Esophagus muscularis mucosa (tissue), 4 donors: ENCODE measurements around the gene DVL1. TPM values are rescaled to one million over a fixed set of nuclear protein-coding genes. Genes with fewer than 3 reads are reported as not detected.

Experiments used
- DNase-seq: peaks from one replicate; pipeline ENCODE4 v3.0.0-alpha.2; 2017; ENCODE audit errors: extremely low spot score
- H3K27ac ChIP-seq, 4 donors: fragments of 200-600 bp; sonication (generic); replicated peaks in 1 of 4; 1 replicate in 3 of 4; 2 replicates in 1 of 4; pipeline ENCODE4 v1.5.1; 2016 to 2019; ENCODE audit warnings: mild to moderate bottlenecking in 1 of 4
- H3K27me3 ChIP-seq, 4 donors: fragments of 200-600 bp; sonication (generic); one replicate each; pipeline versions ENCODE4 v1.5.1 to v1.6.0; 2016 to 2019
- H3K36me3 ChIP-seq, 4 donors: fragments of 200-600 bp; sonication (generic); one replicate each; pipeline ENCODE4 v1.5.1; 2016 to 2019
- H3K4me1 ChIP-seq, 4 donors: fragments of 200-600 bp; sonication (generic); one replicate each; pipeline ENCODE4 v1.5.1; 2016 to 2019
- H3K4me3 ChIP-seq, 4 donors: fragments of 200-600 bp; sonication (generic); 1 replicate in 2 of 4; 2 replicates in 2 of 4; pipeline ENCODE4 v1.5.1; 2016 to 2019; ENCODE audit warnings: mild to moderate bottlenecking in 4 of 4, moderate library complexity in 1 of 4
- H3K9me3 ChIP-seq, 4 donors: fragments of 200-600 bp; sonication (generic); 1 replicate in 3 of 4; 2 replicates in 1 of 4; pipeline ENCODE4 v1.5.1; 2016 to 2019
- CTCF ChIP-seq, 3 experiments: fragments of 200-600 bp in 2 of 3; fragments of 450-650 bp in 1 of 3; sonication (generic) in 2 of 3; IDR thresholded peaks; one replicate each; pipeline ENCODE4 v1.5.1; 2017 to 2019; ENCODE audit warnings: antibody characterized with exemption in 3 of 3, mild to moderate bottlenecking in 2 of 3, moderate library complexity in 1 of 3
- EP300 ChIP-seq: sonication (generic); formaldehyde crosslinking; IDR thresholded peaks from one replicate; pipeline ENCODE4 v1.6.1; 2017; ENCODE audit warnings: antibody characterized with exemption
- POLR2A ChIP-seq: fragments of 450-650 bp; IDR thresholded peaks from one replicate; pipeline ENCODE4 v1.6.1; 2017; ENCODE audit warnings: antibody characterized with exemption, moderate library complexity, mild to moderate bottlenecking, low read depth
- POLR2AphosphoS5 ChIP-seq, 2 donors: sonication (generic); formaldehyde crosslinking; IDR thresholded peaks; one replicate each; pipeline ENCODE4 v1.6.1; 2017; ENCODE audit warnings: antibody characterized with exemption in 2 of 2
- WGBS: methylation state at CpG from one replicate; pipeline ENCODE4 v1.1.5; 2018; 5-methylcytosine and 5-hydroxymethylcytosine counted together
- intact Hi-C: fragments of 100-400 bp; cut with DNase I; formaldehyde crosslinking; loops from one replicate; pipeline ENCODE4 v1.15.1; 2023
- total RNA-seq, 4 donors: library from RNA; depleted of rRNA; stranded (reverse); fragments of >200 nt; gene quantifications; one replicate each; pipeline versions ENCODE4 v1.1.0 to v1.2.1, GENCODE V29; 2016

DVL1 gene
- total RNA-seq, 4 donors from 2014 or later: 66.9 to 141 (median 114) TPM

GRCh38 chr1:1337793-1338147 lies 11.4 kb downstream of the DVL1 start:
- Histone ChIP-seq H3K9me3 (no peaks in the 10 kb centered on the region), H3K27me3 (no peaks in the 10 kb centered on the region), H3K36me3 (peaks cover 27 to 74% (median 68%) of the 10 kb centered on the region in 4 donors), H3K27ac (no peak overlapping the region), H3K4me3 (no peak overlapping the region), H3K4me1 (peaks cover 0 to 9% (median 3%) of the 10 kb centered on the region in 4 donors)
- 86% methylated on average over 9 of the region's 18 CpGs for WGBS
- TF ChIP-seq CTCF (IDR thresholded peaks at IDR 0.05) (no peak), POLR2A (no peak)
- no peak for DNase-seq
- intact Hi-C loops: no loop called here

- H3K9me3 ChIP-seq: no peaks in the 10 kb centered on the region
- DNase-seq: no peak
- no peak for TF ChIP-seq CTCF (IDR thresholded peaks at IDR 0.05)
- TF ChIP-seq POLR2A: no peak
- no peak for TF ChIP-seq POLR2AphosphoS5 (IDR thresholded peaks at IDR 0.05)
- TF ChIP-seq EP300: no peak
- peaks cover 27 to 71% (median 66%) of the 10 kb centered on the region in 4 donors for H3K36me3 ChIP-seq
- peaks cover 0 to 9% (median 3%) of the 10 kb centered on the region in 4 donors for H3K4me1 ChIP-seq
- WGBS: 96% methylated on average over 16 of the region's 32 CpGs
- H3K27ac ChIP-seq: no peak overlapping the region
- no peaks in the 10 kb centered on the region for H3K27me3 ChIP-seq
- intact Hi-C loops: no loop called here
- no peak overlapping the region for H3K4me3 ChIP-seq
Observed at GRCh38 chr1:1336931-1337792, 12.1 kb downstream of the DVL1 start.

- 97% methylated on average over 11 of the region's 26 CpGs for WGBS
- no peak for DNase-seq
Observed at GRCh38 chr1:1336446-1336845, 12.8 kb downstream of the DVL1 start.

GRCh38 chr1:1335792-1336248 lies 13.4 kb downstream of the DVL1 start:
- H3K36me3 ChIP-seq: peaks cover 27 to 58% (median 52%) of the 10 kb centered on the region in 4 donors
- WGBS: 83% methylated on average over 16 of the region's 21 CpGs

More at GRCh38 chr1:1336446-1336845, 12.8 kb downstream of the DVL1 start:
- Histone ChIP-seq H3K36me3 (peaks cover 27 to 64% (median 59%) of the 10 kb centered on the region in 4 donors), H3K27ac (no peak overlapping the region), H3K27me3 (no peaks in the 10 kb centered on the region), H3K4me1 (peaks cover 0 to 10% (median 3%) of the 10 kb centered on the region in 4 donors), H3K9me3 (no peaks in the 10 kb centered on the region), H3K4me3 (no peak overlapping the region)
- intact Hi-C loops: no loop called here
- TF ChIP-seq EP300: no peak
- TF ChIP-seq POLR2A: no peak
- TF ChIP-seq POLR2AphosphoS5 (IDR thresholded peaks at IDR 0.05): no peak
- no peak for TF ChIP-seq CTCF (IDR thresholded peaks at IDR 0.05)

More at GRCh38 chr1:1335792-1336248, 13.4 kb downstream of the DVL1 start:
- no peak for DNase-seq
- no peaks in the 10 kb centered on the region for H3K9me3 ChIP-seq
- H3K27ac ChIP-seq: no peak overlapping the region
- no peaks in the 10 kb centered on the region for H3K27me3 ChIP-seq
- peaks cover 5 to 16% (median 10%) of the 10 kb centered on the region in 4 donors for H3K4me1 ChIP-seq
- TF ChIP-seq POLR2A (no peak), CTCF (IDR thresholded peaks at IDR 0.05) (no peak), EP300 (no peak), POLR2AphosphoS5 (IDR thresholded peaks at IDR 0.05) (no peak)
- intact Hi-C loops: no loop called here
- H3K4me3 ChIP-seq: no peak overlapping the region
